Activated CD4-positive, CD25-positive, alpha-beta regulatory T cell (primary cell): ENCODE measurements around the gene NME7.
"Not testable (repeated sequence)": the region's sequence is repeated elsewhere in the genome, so short reads cannot be mapped to it uniquely, and the experiment has no call there.

Experiments
- DNase-seq, 4 experiments: peaks; one replicate each; lab custom pipeline; 2025; lab: John Stamatoyannopoulos, UW

The NME7 gene, protein sequence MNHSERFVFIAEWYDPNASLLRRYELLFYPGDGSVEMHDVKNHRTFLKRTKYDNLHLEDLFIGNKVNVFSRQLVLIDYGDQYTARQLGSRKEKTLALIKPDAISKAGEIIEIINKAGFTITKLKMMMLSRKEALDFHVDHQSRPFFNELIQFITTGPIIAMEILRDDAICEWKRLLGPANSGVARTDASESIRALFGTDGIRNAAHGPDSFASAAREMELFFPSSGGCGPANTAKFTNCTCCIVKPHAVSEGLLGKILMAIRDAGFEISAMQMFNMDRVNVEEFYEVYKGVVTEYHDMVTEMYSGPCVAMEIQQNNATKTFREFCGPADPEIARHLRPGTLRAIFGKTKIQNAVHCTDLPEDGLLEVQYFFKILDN

DNA sequence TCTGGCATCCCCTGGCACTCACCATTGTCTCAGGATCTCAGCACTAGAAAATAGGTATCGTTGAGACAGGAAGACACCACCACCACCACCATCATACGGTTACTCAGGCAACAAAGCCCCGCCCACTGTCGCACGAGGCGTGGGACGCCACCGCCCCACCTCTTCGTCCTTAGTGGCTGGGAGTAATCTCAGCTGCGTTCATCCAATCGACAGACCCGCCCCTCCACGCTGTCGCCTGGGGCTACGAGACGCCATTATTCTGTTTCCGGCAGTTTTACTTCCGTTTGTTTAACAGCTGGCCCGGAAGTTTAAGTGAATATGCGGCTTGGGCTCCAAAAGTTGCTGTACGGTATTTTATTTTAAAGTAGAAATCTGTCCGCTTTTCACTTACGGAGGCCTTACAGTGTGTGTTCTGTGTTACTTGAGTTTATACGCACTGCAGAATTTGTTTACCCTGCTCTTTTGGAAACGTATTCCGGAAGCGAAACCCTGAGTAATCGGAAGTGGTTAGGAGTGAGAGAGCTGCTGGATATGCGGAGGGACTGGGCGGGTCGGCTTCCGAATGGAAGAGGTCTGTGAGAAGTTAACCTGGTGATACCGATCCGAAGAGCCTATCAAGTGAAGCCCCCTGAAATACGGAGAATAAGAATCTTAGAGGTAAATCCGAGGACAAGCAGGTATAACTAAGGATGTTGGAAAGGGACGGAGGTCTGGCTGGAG is at the start of gene NME7, which contains the start of gene BLZF1:
TSS of gene NME7 (minus strand) at position 112 of the 720 bp plus-strand sequence. CDS start at position 25, 87 bp downstream.
TSS of gene BLZF1 (plus strand) at position 510 of the 720 bp plus-strand sequence. CDS start 1,328 bp downstream, outside the sequence.
- peak; percentile 93 to 96 (median 94) for DNase-seq

GRCh38 chr1:169414952-169415351 is 47.4 kb upstream of the NME7 start:
- DNase-seq = no peak

GRCh38 chr1:169408340-169408739 is 40.7 kb upstream of the NME7 start:
- not testable (repeated sequence) for DNase-seq

DNA sequence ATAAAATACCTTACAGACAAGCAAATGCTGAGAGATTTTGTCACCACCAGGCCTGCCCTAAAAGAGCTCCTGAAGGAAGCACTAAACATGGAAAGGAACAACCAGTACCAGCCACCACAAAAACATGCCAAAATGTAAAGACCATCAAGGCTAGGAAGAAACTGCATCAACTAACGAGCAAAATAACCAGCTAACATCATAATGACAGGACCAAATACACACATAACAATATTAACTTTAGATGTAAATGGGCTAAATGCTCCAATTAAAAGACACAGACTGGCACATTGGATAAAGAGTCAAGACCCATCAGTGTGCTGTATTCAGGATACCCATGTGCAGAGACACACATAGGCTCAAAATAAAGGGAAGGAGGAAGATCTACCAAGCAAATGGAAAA is 35.0 kb upstream of the NME7 start:
- DNase-seq = not testable (repeated sequence)

GRCh38 chr1:169395955-169396354 is 28.4 kb upstream of the NME7 start:
- no peak for DNase-seq

DNA sequence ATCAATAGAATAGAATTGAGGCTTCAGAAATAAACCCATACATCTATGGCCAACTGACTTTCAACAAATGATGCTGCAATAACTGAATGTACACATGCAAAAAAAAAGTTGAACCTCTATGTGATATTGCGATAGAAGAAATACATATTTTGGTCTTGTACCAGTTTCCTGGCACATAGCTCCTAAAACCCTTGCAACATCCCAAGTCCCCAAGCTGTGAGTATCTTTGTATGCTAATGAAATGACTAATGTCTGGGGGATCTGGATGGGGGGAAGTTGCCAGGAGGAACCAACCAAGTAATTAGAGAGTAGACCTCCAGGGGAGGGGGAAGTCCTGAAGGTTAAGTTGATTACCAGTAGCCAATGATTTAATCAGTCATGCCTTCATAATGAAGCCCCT is 24.8 kb upstream of the NME7 start:
- no peak for DNase-seq

- DNase-seq = no peak
Observed at GRCh38 chr1:169390303-169390702, 22.7 kb upstream of the NME7 start.

DNA sequence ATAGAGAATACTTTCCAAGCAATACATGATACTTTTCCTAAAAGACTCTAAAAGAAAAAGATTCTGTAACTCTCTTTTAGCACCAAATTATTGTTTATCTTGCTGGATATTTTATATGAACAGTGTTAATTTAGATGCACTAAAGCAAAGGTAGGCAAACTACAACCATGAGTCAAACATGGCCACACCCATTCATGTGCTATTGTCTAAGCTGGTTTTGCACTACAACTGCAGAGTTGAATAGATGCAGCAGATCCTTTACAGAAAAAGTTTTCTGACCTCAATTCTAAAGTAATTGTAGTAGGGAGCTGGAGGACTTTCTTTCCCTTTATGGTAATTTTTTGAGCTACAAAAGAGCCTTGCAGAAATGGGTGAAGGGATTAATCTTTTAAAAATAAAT is 19.8 kb upstream of the NME7 start:
- DNase-seq = no peak

DNA sequence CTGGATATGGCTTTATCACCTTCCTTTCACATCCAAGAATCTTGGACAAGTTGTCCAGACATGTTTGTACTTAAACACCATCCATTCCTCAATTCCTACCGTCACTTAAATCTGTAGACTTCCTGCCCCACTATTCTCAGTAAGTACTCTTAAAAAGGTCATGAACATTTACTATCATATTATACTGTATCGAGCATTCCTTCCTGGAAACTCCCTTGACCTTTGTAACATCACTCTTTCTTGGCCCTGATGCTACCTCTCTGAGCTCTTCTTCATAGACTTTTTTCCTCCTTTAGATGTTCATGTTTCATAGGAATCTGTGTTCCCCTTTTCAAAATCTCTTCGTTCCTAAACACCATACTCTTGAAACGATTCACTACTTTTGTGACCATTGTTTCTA is 15.9 kb upstream of the NME7 start:
- no peak for DNase-seq

- no peak for DNase-seq
Observed at GRCh38 chr1:169381162-169381561, 13.6 kb upstream of the NME7 start.

DNA sequence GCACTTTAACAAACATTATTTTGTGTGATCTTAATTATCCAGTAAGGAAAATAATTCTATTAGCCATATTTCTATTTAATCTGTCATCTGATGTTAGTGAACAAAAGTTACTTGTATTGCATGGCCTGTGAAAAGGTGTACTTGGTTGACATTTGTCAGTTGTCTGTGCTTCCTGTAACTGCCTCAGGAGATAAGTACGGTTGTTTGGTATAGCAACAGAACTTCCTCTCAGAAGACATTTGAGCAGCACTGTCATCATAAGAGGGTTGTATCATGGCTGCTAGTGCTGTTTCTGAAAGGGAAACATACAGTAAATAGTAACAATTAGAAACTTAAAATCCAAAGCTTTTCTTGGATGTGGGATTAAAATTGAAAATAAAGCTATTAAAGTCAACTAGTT is 3.8 kb upstream of the NME7 start:
- DNase-seq = no peak

DNA sequence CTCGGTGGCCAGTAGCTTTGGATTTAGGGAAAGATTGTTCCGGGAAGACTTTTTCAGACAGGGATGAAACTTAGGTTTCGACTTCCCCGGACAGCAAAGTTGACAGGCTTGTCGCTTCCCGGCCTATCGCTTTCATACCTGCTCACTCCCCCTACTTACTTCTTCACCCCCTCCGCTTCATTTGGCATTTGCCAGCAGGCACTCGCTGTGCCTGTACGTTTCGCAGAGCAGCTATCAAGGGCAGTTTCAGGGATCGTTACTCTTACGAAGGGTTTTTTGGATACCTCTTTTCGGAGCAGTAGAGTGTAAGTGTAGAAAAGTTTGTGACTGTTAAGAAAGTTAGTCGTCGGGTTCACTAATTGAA is 791 bp upstream of the NME7 start:
- DNase-seq = peak in 1 of 4 experiments; percentile 5

DNA sequence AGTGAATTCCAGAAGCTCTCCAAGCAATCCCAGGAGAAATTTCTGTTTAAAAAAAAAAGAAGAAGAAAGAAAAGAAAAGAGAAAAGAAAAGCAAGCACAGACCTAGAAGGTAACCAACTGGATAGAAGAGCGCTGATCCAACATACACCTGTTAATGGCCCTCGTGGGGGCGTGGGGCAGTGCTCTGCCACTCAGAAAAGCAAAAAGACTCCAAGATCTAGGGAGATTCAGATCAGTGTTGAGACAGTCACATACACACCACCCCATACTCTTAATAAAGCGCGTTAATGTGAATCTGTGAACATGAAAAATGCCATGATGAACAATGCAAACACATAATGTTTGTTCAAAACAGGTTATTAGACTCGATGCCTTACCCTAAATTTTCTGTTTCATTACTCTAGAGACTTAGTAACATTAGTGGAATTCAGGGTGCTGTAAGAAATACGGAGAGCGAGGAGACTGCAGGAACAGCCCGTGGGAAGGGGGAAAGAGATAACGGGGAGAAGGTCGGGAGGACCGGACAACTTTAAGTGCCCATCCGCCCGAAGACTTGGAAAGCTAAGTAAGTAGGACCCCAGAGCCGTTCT is 406 bp downstream of the NME7 start:
- DNase-seq = no peak

GRCh38 chr1:169364948-169365347 is 2.6 kb downstream of the NME7 start:
- no peak for DNase-seq

- no peak for DNase-seq
Observed at GRCh38 chr1:169363046-169363730, 4.4 kb downstream of the NME7 start.

GRCh38 chr1:169361281-169361680 is 6.3 kb downstream of the NME7 start:
- no peak for DNase-seq

GRCh38 chr1:169360415-169360814 is 7.2 kb downstream of the NME7 start:
- no peak for DNase-seq

GRCh38 chr1:169348383-169349036 is 19.1 kb downstream of the NME7 start:
- DNase-seq = peak in 1 of 4 experiments; percentile 2

DNA sequence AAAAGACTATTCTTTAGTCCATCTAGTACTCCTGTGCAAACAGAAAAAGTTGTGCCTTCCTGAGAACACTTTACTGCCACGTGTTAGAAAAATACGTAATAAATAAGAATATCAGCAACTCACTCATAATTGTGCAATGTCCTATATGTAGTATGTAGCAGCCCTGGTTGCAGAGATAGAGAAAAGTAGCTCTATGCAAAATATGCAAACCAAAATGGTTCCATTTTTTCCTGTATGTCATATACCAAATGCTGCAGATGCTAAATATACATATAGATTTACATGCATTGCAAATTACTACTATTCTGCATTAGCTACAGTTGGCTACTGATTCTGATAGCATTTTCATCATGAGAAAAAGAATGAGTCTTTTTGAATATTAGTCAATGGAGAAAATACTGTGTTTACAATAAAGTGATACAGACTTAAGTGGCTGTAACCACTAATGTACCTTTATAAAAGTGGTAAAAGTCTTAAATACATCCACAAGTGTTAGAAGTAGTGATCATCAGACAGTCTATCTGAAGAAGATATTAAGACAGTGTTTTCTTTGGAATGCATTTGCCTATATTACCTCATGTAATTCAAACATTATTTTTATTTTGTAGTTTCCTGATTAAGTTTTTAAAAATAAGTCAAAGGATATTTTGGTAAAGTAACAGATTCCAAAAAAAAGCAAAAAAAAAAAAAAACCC is 19.8 kb downstream of the NME7 start:
- no peak for DNase-seq

GRCh38 chr1:169346036-169346589 is 21.5 kb downstream of the NME7 start:
- no peak for DNase-seq

GRCh38 chr1:169345511-169345910 is 22.1 kb downstream of the NME7 start:
- DNase-seq = no peak
